NCI-H2196 (cell line): Measurements from ENCODE around the gene TBX15.

Experiments used
- DNase-seq: peaks from one replicate; lab custom pipeline; 2025; ENCODE audit not compliant: unreplicated experiment; lab: John Stamatoyannopoulos, UW

Gene TBX15

DNA sequence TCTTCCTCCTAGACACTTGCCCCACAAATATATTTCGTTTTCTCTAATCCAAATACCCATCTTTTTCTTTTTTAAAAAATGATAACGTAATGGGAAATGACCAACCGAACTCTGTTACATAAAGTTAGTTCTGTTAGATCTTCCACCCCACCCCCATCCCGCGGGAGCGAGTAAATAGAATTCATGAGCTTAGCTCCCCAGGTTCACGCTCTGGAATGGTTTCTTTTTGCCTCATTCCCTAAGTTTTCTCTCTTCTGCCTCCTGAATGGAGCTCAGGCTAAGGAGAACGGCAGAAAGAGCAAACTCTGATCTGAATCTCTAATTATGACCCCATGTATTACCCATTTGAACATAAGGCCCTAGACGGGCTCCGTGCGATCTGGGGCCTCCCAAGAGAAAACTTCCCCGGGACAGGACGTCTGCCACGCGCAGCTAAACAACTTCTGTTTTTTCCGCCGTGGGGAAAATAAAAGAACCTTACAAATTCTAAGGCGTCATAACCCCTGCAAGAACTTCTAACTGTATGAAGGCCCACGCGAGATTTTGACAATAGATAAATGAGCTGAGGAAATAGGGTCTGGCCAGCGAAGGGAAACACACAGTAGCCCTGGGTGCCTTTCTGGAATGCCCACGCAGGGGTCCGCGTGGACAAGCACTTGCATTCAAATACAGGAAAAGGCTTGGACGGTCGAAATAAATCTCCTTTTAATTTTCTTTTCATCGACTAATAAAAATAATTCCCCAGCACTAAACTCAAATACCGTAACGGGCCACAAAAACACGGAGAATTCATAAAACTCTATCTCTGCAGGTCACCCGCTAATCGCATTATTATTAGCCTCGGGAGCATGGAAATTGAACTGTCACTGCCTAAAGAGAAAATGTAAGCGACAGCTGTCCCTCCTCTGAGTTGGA is 2.2 kb downstream of the TBX15 start:
- DNase-seq, result no peak

DNA sequence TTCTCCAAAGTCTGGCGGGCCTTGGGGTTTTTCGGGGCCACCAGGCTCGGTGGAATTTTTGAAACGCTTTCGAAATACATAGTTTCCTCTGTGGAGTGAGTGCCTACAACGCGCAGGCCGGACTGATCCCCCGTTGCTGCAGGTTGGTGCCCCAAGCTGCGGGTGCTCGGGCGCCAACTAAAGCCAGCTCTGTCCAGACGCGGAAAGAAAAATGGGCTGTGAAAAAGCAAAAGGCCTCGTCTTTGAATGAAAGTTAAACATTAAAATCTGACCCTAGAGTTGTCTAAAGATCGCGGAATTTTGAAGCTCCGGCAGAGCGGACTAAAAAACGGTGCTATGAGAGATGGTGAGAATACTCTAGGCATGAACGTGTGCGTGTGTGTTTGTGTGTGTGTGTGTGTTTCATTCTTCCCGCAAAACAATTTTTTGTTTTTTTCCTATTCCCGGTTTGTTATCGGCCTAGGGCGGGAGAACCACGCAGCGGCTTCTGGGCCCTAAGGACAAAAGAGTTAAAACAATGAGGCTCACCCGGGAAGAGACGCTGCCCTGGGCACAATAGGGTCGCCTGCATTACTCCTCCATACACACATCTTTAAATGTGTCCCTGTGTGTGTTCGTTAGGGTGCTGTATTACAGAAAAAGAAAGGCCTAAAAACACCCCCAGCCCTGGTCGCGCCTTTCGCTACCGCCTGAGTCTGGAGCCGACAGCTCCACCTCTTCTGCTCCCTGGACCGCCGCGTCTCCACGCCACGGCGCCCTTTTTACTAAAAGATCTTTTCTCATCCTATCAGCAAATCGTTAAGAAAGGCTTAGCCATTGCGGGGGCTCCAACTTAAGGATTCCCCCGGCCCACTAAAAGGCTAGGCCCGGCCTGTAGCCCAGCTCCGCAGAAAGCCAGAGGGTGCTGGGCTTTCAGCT is 3.2 kb downstream of the TBX15 start:
- DNase-seq, result no peak

DNA sequence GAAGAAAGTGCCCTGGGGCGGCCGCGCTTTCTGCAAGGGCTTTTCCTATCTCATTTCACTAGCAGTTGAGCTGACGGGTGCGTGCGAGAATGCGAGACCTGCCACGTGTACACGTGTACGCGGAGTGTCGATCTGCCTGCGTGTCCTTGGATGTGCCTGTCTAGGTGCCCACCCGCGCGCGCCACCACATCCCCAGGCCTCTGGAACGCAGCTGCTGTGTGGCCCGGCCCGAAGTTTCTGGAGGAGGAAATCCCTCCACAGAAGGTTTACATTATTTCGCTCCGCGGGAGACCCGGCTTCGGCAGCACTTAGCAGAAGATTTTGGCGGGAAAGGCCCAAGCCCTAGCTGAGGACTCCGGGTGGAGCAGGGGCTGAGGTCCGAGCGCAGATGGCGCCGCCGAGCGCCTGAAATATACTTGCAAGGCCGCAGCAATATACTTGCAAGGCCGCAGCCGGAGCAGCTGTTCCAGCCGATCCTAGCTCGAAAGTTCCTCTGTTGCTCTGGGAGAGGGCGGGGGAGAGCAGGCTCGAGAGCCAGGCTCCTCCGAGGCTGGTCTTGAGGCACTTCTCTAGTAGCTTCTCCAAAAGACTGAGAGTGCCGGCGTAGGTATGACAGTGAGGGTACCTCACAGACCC is 3.9 kb downstream of the TBX15 start:
- no peak for DNase-seq

DNA sequence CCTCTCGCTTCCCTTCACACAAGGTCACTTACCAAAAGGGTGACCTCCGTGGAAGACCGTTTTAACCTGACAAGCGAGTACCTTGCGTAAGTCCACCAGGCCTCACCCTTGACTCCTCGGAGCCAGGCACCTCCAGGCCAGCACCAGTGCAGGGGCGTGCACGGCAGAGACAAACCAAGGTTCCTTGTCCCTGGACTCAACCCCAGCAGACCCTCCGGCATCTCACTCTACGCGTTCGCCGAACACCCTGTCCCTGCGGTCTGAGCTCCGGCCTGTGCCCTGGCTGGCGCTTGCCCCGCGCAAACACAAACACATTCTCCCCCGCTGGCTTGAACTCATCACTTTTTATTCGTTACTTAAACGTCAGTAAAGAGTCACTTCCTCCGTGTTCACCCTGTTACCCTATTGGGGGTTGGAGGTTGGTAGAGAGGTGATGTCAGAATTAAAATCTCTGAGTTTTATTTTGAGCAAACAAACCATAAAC is 4.5 kb downstream of the TBX15 start:
- DNase-seq, result no peak

DNA sequence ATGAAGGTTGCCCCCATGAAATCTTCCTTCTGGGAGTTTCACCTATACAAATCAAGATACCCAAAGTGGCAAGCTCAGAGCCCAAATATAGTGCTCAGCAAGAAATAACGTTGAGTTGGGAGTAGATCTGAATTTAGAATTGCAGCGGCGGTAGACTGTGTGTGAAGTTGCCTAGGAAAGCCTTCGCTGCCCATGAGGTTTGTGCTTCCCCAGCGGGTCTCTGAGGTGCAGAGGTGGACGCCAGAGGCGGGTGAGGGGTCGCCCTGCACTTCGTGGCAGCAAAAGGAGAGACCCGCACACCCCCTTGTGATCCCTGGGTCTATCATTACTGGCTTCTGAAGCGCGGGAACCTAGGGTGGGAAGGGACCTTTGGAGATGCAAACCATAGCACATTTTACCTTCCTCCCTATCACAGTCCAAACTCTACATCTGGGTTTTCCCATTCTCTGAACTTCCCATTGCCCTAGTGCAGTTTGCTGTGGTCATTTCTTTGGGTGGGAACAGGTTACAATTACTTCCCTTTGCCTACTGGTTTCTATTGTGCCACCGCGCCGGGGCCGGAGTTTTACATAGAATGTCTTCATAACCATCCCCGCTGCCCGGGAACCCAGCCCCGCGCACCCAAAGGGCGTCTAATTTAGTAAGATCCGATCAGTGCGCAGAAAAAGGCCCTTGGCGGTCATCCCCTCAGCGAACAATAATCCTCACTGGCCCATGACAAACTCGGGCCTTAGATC is 5.2 kb downstream of the TBX15 start:
- DNase-seq, result no peak

DNA sequence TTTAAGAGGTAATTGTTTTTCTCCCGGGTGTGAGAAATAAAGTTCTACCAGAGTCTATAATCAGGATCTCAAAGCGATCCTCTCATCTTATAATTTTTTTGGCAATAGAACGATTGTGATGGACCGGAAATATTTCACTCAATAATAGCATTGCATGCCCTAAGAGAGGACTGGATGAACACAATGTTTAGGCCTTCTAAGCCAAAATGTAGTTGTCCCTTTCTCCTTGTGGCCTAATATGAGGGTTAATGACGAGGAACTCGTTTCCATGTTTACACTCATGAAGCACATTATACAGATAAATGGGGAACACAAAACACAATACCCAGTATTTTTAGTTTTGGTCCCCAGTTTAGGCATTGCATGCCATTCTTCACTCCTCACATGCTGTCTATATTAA is 5.9 kb downstream of the TBX15 start:
- no peak for DNase-seq

DNA sequence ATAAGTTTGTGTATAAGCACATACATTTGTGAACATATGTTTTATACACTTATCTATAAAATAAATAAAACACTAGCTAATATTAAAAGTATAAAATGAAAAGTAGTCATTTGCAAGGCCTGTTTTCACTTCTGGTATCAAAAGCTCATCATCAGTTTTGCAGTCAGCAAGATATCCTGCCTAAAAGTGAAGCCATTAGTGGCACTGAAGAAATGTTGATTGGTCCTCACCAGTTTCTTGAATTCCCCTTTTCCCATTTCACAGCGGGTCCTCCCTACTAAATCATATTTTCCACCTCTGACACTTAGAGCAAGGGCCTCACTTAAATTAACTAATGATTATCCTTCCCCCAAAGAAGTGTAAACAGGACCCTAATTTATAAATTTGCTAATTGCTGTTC is 6.7 kb downstream of the TBX15 start:
- DNase-seq, result no peak

DNA sequence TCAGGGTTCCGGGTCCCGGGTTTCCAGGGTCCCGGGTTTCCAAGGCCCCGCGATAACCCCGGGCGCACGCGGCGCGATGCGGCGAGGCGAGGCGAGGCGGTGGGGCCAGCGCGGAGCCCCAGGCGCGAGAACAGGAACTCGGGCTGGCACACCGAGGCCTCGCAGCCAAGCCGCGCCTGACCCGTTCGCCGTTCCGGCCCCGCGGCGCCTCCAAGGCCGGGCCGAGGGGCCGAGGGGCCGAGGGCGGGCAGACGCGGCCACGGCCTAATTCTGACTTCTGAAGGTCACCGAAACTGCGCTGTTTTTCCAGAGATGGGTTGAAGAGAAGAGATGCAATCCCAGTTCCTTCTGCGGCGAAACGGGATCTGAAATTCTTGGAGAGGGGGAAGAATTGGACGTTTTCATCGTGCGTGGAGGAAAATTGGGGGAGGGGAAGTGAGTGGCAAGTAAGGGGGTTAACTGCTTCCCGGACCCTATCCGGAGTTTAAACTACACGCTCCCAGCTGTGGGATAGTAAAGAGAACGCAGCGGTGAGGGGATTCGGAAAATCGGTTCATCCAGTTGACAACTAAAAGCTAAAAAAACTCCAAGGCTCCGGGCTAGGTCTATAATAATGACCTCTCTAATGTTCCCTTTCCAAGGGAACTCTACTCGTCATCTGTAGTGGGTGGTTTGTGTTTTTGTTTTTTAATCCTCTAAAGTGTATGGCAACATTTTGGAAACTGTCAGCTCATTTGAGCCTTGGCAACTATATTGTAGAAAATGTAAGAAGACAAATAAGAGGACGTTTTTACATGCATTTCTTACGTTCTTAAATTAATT is 8.2 kb downstream of the TBX15 start:
- no peak for DNase-seq

DNA sequence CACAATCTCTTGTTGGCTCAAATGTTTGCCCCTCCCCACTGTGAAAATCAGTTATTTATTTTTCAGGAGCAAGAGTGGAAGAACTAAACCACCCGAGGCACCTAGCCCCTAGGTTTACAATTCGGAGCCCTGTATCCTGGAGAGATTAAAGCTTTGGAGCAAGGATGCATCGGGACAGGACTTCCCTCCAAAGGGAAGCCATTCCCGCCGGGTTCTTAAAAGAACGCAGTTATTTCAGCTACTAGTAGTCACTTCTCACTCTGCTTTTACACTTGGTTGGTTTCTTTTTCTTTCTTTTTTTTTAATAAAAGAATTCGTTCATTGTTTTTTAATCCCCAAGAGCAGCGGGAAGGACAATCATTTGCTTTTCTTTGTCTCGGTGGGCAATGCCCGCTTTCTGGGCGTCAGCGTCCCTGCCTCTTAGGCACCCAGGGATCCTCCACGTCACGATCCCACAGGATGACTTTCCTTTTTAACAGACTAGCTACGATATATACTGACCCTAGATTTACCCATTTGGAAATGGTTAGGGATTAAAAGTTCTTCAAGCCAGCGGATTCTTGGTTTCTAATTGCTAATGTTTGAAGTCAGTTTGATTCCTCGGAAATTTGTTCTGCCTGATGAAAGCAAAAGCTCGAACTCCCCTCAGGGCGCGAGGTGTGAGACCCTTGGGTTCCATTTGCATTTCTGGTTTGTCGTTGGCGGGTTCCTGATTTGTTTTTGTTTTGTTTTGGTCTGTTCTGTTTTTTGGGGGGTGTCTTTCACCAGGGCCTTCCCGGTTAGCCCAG is 9.0 kb downstream of the TBX15 start:
- no peak for DNase-seq

DNA sequence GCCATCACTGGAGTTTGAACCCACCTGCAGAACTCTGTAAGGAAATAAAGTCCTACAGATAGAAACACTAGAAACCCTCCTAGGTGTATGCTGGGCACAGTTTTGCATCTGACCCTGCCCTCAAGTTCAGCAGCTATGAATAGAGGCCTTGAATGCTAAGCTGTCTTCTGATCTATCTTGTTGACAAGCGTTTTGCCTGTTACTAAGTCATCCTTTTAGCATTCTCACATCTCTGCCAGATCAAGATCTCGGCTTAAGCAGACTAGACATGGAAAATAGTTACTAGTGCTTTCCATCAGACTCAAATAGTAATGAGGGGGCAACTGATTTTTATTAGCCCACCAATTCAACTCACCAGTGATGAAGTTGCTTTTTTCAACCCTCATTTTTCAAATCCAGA is 10.5 kb downstream of the TBX15 start:
- DNase-seq, result no peak

DNA sequence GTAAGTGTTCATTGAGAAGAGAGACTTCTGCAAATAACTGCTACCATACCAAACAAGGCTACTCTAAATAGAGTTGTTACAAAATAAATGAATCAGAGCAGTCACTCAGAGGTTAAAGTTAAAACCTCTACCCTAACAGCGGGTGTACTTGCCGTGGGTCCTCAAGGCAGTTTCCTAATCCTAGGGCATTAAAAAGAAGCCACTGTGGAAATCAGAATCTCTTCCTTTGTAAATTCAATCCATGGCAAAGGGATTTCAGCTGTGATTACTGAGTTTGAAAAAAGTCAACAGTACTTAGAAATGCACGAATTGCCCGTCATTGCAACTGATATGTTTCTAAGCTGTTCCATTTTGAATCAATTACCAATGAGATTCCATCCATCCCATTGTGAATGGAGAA is 13.5 kb downstream of the TBX15 start:
- DNase-seq, result no peak

DNA sequence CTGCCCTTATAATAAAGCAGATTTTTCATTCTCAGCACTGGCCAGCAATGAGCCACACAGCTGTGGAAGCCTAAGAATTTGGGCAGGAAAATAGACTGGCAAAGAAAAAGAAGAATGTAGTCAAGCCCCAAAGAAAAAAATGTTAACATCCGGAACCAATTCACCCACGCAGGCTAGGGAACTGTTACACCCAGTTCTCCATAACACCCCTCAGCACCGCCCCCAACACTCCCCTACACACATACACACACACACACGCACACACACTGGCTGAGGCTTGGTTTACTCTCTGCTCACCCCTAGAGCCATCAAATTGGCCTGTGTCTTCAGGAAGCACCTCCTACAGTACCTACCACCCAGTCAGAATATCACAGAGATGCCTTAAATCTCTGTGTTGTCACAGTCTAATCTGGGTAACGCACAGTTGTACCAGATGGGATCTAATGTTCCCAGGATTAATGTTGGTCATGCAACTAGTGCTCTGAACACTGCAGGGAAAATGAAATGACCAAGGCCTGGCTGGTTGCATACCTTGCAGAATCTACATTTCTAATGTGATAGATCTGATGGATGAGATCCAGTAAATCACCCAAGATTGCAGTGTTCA is 14.5 kb downstream of the TBX15 start:
- DNase-seq, result no peak

DNA sequence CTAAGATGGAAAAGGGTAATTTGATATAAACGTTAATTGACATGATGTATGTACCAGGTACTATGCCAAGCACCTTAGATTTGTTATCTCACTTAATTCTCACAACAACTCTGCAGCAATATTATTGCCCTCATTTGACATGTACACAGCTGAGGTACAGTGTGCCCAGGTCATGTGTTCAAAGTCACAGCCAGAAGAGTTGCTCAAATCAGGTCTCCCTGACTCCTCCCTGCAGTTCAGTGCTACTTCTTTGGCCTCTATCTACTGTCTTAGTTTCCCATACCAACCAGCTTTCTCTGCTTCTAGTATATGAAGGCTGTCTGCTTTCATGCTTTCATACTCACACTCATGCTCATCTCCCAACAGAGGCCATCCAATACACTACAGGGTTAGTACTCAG is 15.1 kb downstream of the TBX15 start:
- DNase-seq, result no peak

DNA sequence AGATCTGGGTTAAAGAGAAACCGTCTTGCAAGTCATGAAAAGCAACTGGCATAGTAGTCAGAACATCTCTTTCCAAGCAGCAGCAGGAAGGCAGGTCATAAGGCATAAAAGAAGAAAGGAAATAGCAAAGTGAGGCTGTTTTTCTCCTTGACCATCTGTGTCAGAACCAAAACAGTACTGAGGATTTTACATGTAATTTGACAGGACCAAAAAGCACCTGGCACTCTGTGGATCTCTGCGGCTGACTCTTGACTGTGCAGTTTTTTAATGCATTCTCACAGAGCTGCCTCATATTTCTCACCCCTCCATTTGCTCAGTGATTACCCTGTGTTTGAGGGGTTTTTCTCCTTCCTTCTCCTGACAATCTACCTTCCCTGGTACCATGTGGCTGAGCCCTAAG is 17.7 kb downstream of the TBX15 start:
- no peak for DNase-seq

DNA sequence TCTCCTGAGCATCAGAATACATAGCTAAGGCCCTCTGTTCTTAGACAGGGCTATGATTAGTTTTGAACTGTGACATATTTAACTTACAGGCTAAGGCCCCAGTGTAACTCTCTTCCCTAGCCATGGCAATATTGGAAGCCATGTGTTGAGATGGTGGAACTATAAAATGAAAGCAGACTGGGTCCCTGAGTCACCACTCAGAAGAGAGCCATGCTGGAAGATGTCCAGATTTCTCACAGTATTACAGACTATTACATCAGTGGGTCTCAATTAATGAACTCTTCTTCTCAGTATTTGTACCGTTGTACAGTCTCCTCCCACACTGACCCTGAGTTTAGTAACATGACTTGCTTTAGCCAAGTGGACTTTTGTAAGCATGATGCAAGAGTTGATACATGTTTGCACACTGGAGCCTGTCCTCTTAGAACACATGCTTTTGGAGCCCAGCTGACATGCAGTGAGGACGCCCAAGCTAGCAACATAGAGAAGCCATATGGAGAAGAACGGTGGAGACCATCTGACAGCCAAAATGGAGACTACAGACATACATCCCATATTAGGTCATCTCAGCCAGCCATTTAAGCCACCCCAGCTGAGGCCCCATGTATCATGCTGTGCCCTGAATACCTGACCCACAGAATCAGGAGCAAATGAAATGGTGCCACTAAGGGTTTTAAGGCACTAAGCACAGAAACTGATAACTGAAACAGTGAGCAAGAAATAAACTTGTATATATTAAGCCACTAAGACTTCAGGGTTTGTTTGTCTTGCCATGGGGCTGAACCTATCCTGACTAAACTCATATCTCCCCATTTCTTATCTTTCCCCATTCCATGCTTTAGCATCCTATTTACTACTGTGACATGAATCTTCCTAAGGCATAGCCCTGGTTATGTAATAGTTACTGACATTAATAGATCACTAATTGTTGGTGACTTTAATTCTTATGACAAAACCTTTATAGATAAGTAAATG is 24.4 kb downstream of the TBX15 start:
- no peak for DNase-seq

DNA sequence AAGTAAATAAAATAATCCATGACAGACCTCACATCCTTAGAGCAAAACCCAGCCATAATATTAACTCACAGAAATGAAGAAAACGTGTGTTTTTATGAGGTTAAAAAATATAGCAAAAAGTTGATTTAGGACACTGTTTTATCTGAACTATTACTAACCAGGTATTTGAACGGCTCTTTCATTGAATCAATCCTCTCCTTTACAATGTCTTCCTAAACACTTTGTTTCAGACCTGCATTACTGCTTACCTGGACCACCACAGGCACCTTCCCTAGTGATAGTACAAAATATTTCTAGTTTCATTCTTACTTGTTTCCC is 25.0 kb downstream of the TBX15 start:
- DNase-seq, result no peak

DNA sequence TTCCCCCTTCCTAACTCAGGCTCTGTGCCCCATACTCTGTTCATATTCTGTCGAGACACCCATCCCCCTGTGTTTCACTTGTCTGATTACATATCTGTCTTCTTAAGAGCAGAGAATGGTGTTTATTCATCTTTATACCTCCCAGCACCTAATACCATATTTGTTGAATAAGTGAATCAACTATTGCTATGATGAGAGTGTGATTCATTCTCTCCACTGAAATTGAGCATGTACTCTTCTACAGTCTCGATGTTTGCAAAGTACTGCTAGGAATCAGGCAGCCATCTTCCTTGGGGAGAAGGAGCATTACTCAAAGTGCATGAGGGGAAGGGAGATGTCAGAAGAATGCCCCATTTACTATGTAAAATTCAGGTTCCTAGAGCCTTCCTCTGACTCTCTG is 27.0 kb downstream of the TBX15 start:
- DNase-seq, result no peak
